AG09319 (cell line): ENCODE results near the gene SPAG7.

Source experiments
- DNase-seq: peaks from one replicate; pipeline ENCODE4 v3.0.0-alpha.2; 2010; ENCODE audit warnings: low read depth; ENCODE audit errors: extremely low read depth
- TF ChIP-seq, protein P1 (sequence below): IDR thresholded peaks from 2 replicates; pipeline ENCODE4 v1.5.1; 2011; ENCODE audit warnings: low read depth, mild to moderate bottlenecking, inconsistent platforms, low read length, moderate library complexity

The SPAG7 gene

DNA sequence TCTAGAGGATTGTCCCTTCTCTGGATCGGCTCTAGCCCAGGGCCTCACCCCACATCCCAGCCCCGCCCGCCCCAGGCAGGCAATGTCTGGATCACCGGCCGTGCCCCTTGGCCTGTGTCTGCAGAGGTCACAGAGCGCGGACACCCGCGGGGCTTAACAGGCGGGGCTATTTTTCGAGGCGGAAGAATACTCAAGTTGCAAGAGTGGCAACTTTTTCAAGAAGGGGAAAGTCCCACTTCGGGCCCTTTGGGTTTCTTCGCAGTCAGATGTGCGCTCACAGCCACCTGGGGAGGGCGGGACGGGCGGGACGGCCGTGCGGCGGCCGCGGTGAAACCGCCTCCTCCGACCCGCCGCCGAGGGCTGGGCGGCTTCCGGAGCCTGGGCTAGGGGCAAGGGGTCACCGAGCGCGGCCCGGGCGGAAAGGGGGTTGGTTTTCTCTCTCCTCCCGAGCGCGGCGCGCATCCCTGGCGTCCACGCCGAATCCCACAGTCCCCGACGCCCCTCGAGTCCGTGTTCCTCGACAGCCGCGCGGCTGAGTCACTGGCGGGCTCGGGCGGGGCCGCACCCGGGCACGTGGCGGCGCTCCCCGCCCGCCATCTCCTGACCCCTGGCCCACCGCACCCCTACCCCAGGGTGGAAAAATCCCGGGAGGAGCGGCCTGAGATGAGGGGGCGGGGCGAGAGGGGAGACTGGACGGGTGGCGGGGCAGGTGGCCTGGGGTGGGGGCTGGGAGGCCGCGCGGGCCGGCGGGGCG, 18.1 kb downstream of the SPAG7 start:
- TF ChIP-seq, protein P1, sequence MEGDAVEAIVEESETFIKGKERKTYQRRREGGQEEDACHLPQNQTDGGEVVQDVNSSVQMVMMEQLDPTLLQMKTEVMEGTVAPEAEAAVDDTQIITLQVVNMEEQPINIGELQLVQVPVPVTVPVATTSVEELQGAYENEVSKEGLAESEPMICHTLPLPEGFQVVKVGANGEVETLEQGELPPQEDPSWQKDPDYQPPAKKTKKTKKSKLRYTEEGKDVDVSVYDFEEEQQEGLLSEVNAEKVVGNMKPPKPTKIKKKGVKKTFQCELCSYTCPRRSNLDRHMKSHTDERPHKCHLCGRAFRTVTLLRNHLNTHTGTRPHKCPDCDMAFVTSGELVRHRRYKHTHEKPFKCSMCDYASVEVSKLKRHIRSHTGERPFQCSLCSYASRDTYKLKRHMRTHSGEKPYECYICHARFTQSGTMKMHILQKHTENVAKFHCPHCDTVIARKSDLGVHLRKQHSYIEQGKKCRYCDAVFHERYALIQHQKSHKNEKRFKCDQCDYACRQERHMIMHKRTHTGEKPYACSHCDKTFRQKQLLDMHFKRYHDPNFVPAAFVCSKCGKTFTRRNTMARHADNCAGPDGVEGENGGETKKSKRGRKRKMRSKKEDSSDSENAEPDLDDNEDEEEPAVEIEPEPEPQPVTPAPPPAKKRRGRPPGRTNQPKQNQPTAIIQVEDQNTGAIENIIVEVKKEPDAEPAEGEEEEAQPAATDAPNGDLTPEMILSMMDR = no peak
- no peak for DNase-seq

DNA sequence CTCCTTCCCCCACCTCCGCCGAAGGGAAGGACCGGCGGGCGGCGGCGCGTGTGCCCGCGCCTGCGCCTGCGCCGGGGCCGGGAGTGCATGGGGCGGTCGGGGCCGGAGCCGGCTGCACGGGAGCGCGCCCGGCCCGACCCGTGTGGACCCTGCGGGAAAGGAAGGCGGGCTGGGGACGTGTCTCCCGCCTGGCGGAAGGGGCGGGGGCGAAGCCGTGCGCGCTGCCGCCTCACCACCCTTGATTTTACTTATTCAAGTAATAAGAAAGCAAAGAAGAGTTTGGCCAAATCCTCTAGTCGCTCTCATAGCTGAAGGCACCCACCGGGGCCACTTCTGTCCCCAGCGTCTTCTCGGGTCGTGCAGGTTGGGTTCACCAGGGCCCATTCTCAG, 18.7 kb downstream of the SPAG7 start:
- DNase-seq = peak; percentile 75
- TF ChIP-seq, protein P1 = no peak

DNA sequence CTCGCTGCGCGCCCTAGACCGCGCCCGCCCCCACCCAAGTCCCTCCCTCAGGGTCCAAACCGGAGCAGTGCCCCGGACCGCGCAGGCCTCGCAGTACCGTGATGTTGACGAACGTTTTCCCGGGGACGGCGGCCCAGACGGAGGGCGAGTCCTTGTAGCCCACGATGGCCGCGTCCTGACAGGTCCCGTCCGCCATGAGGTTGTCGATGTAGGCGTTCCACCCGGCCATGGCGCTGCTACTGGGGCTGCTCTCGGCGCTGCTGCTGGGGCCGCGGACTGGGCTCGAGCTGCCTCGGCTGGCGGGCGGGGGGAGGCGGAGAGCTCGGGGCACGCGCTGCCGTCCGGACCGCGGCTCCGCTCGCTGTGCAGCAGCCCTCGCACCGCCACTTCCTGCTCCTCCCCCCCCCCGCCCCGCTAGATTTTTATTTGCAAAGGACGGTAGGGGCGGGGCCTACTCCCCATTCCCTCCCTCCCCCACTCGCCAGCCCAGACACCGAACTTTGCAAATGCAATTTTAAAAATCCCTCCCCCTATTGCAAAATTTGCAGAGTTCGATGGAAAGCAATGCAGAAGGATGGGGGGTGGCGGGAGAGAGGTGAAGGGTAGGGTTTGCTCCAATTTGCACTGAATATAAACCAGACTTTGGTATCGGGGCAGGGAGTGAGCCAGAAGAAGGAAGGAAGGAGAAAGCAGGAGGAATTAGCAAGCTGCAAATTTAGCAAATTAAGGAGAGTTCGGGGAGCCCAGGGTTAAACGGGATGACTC, 19.3 kb downstream of the SPAG7 start, which contains the start of gene PFN1:
Gene PFN1, minus strand, starts transcription at position 365 of the 765 bp plus-strand sequence. Its CDS starts 136 bp downstream, at position 229.
- peak; percentile 87 for DNase-seq
- TF ChIP-seq, protein P1 = no peak

DNA sequence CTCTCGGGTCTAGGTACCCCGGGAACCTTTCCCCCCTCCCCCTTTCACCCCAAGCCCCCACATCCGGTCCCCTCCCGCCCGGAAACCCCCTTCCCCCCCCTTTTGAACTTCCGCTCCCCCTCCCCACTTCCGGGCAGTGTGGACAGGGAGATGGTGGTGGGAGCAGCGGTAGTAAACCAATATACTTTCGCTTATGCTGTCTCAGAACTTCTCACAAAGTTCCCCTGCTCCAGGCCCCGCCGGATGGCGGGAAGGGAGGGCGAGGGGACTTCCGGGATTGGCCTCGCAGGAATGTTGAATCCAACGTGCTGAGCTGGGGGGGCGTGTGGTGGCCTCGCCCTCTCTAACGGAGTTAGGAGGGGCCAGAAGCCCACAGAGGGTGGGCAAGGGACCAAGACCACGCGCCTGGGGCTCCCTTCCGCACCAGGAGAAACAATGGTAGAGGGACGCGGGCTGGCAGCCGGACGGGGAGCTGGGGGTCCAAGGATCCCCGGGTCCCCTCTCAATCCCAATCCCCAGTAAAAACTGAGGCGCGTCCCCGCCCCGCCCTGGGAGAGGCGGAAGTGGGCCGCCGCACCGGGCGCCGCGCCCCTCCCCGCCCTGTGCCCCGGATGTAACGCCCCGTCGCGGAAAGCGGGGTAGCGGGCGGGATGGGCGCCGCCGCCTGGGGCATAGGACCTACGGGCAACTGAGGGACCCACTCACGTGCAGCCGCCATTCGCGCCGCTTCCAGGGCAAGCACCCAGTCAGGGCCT, 20.0 kb downstream of the SPAG7 start:
- TF ChIP-seq, protein P1 = no peak
- no peak for DNase-seq

DNA sequence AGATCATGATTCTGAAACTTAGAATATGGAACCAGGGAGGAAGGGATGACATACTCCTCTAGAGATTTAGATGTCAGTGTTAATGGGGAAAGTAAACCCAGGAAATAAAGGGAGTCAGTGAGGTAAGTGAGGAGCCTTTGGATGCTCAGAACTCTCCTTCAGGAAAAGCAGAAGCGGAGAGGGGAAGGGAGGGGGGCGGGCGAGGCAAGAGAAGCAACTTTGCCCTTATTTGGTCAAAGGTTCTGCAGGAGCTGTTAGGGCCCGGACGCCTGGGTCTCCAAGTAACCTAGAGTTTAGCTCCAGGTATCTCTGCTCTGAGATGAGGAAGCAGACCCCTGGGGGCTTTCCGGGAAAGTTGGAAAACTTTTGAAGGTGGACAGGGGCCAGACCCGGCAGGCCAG, 20.6 kb downstream of the SPAG7 start:
- TF ChIP-seq, protein P1 = no peak
- no peak for DNase-seq

DNA sequence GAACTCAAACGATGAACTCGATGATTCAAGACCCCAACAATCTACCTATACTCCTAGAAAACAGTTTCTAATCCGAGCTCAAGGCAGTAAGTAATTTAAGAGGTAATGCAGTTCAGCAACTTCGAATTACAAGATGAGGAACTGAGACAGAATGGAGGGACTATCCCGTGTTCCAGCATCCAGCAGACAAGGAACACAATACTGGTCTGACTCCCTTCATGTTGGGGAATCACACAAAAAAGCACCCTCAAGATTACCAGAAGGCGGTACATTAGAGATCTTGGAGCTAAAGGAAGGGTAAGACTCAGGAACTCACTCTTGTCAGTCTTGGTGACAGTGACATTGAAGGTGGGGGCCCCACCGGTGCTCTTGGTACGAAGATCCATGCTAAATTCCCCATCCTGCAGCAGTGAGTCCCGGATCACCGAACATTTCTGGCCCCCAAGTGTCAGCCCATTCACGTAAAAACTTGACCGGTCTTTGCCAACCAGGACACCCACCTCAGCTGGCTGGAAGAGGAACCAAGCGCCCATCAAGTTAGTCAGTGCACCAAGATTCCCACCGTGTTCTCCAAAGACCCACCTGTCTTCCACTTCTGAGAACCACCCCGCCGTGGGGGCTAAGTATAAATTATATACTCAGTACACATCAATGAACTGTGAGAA, 21.2 kb downstream of the SPAG7 start:
- DNase-seq = no peak

More for the DNA sequence above, 21.2 kb downstream of the SPAG7 start:
- TF ChIP-seq, protein P1 = no peak
